Right atrium auricular region (tissue), 2 donors: ENCODE data around the gene EPS8L1. TPM values are rescaled to one million over a fixed set of nuclear protein-coding genes. Genes with fewer than 3 reads are reported as not detected.
"Not testable (repeated sequence)": the region's sequence is repeated elsewhere in the genome, so short reads cannot be mapped to it uniquely, and the experiment has no call there.

Source experiments
- DNase-seq: peaks from one replicate; pipeline ENCODE4 v3.0.0-alpha.2; 2019; ENCODE audit warnings: low spot score
- H3K27ac ChIP-seq, 2 donors: fragments of 200-600 bp; sonication (generic); 1 replicate in 1 of 2; 2 replicates in 1 of 2; pipeline ENCODE4 v1.5.1; 2016 to 2019
- H3K27me3 ChIP-seq, 2 donors: fragments of 200-600 bp; sonication (generic); one replicate each; pipeline versions ENCODE4 v1.5.1 to v1.6.0; 2017 to 2019
- H3K36me3 ChIP-seq: fragments of 200-600 bp; sonication (generic); one replicate; pipeline ENCODE4 v1.5.1; 2016
- H3K4me1 ChIP-seq, 2 donors: fragments of 200-600 bp; sonication (generic); one replicate each; pipeline versions ENCODE4 v1.5.1 to v1.6.0; 2017 to 2019
- H3K4me3 ChIP-seq, 2 donors: fragments of 200-600 bp; sonication (generic); 1 replicate in 1 of 2; 2 replicates in 1 of 2; pipeline ENCODE4 v1.5.1; 2017 to 2019; ENCODE audit warnings: mild to moderate bottlenecking in 1 of 2, moderate library complexity in 1 of 2
- H3K9me3 ChIP-seq, 2 donors: fragments of 200-600 bp; sonication (generic); one replicate each; pipeline ENCODE4 v1.5.1; 2019
- total RNA-seq, 2 donors: library from RNA; depleted of rRNA; stranded (reverse); fragments of >200 nt; gene quantifications; one replicate each; pipeline ENCODE4 v1.1.0, GENCODE V29; 2016
- TF ChIP-seq, protein P1 (sequence below), 2 donors: fragments of 200-600 bp; sonication (generic); IDR thresholded peaks; one replicate each; pipeline ENCODE4 v1.5.1; 2019; ENCODE audit warnings: antibody characterized with exemption in 2 of 2

EPS8L1 gene
- total RNA-seq, 2 donors from 2014 or later: 6.7 to 13.8 TPM

DNA sequence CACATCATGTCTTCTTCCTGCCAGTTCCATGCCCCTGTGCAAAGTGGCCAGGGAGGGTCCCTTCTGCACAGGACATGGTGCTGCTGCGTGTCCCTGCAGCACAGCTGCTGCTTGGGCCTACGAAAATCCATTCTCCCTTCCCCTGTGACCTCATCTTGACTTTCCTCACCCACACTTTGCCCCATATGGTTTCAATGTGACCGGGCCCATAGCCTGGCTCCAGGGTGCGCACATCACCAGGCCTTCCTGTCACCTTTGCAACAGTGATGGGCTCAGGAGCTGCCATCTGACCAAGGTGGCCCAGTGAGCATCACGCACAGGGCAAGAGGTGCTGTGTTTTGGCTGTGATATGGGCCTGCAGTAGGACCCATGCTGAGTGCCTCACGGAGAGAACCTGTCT, 30.9 kb downstream of the EPS8L1 start:
- Histone ChIP-seq H3K9me3 (peaks cover 0 to 8% of the 10 kb centered on the region in 2 donors), H3K36me3 (peaks cover 48% of the 10 kb centered on the region), H3K27ac (no peak overlapping the region), H3K4me3 (no peak overlapping the region), H3K27me3 (no peaks in the 10 kb centered on the region), H3K4me1 (peaks cover 0 to 4% of the 10 kb centered on the region in 2 donors)
- DNase-seq: no peak
- TF ChIP-seq, protein P1, sequence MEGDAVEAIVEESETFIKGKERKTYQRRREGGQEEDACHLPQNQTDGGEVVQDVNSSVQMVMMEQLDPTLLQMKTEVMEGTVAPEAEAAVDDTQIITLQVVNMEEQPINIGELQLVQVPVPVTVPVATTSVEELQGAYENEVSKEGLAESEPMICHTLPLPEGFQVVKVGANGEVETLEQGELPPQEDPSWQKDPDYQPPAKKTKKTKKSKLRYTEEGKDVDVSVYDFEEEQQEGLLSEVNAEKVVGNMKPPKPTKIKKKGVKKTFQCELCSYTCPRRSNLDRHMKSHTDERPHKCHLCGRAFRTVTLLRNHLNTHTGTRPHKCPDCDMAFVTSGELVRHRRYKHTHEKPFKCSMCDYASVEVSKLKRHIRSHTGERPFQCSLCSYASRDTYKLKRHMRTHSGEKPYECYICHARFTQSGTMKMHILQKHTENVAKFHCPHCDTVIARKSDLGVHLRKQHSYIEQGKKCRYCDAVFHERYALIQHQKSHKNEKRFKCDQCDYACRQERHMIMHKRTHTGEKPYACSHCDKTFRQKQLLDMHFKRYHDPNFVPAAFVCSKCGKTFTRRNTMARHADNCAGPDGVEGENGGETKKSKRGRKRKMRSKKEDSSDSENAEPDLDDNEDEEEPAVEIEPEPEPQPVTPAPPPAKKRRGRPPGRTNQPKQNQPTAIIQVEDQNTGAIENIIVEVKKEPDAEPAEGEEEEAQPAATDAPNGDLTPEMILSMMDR (IDR thresholded peaks at IDR 0.05): no peak

DNA sequence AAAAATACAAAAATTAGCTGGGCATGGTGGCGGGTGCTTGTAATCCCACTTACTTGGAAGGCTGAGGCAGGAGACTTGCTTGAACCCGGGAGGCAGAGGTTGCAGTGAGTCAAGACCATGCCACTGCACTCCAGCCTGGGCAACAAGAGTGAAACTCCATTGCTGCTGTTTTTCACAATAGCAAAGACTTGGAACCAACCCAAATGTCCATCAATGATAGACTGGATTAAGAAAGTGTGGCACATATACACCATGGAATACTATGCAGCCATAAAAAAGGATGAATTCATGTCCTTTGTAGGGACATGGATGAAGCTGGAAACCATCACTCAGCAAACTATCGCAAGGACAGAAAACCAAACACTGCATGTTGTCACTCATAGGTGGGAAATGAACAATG, 31.6 kb downstream of the EPS8L1 start:
- H3K4me3 ChIP-seq, H3K9me3 ChIP-seq, H3K27me3 ChIP-seq, H3K27ac ChIP-seq, DNase-seq: not testable (repeated sequence)
- H3K4me1 ChIP-seq: peaks cover 0 to 10% of the 10 kb centered on the region in 2 donors
- peaks cover 47% of the 10 kb centered on the region for H3K36me3 ChIP-seq

DNA sequence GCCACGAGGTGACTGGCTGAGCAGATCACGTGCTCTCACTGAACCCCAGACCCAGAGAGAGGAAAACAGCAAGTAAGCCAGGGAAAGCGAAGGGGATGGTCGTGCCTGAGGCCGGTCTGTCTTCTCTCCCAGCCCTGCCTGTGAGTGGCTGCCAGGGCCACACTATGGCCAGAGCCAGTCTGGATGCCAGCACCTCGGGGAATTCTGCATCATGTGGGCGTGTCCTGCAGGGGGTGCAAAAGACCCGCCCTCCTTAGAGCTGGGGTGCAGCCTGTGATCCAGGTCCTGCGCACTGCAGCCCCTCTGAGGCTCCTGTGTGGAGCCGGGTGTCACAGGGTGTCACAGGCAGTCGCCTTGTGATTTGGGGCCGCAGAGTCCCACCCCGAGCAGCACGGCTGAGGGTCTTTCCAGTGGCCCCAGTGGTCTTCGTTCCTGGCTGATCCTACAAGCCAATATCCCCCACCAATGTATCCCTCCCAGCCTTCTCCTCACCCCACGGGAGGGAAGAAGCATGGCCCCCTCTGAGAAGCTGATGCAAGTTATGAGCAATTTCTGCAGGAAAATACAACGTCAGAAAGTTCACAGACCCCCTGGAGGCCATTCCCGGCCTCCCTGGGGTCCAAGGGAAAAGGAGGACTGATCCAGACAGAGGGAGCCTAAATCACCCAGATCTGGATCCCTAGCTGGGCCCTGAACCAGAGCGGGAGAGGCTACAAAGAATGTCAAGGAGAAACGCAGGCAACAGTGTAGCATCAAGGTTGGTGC, 34.0 kb downstream of the EPS8L1 start:
- H3K27me3 ChIP-seq: no peaks in the 10 kb centered on the region
- H3K36me3 ChIP-seq: peaks cover 37% of the 10 kb centered on the region
- H3K27ac ChIP-seq: no peak overlapping the region
- no peaks in the 10 kb centered on the region for H3K9me3 ChIP-seq
- TF ChIP-seq, protein P1 (IDR thresholded peaks at IDR 0.05): no peak
- peaks cover 0 to 35% of the 10 kb centered on the region in 2 donors for H3K4me1 ChIP-seq
- DNase-seq: no peak
- H3K4me3 ChIP-seq: no peak overlapping the region

DNA sequence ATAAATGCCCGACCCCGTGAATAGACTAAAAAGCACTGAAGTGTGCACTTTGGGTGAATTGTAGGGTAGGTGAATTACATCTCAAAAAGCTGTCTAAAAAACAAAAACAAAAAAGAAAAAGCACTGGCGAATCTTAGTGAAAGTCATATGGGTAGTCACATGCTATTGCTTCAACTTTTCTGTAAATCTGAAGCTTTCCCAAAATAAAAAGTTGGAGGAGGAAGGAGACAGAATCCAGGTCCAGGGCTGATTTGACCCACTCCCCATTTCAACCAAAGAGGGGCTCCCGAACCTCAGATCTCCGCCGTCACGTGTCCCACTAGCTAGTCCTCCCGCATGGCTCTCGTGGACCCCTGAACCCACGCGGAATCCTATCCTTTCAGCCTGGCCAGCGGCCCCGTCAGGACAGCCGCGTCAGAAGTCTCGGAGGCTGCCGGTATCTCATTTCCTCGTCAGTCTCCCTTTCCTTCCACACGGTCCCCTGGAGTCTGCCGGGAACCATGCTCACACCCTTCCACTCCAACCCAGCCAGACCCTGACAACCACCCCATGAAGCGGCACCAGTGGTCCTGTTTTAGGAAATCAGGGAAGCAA, 35.7 kb downstream of the EPS8L1 start:
- peak overlapping the region; percentile 96 to 97 for H3K27ac ChIP-seq
- H3K9me3 ChIP-seq: no peaks in the 10 kb centered on the region
- DNase-seq: no peak
- peaks cover 0 to 50% of the 10 kb centered on the region in 2 donors for H3K4me1 ChIP-seq
- peaks cover 37% of the 10 kb centered on the region for H3K36me3 ChIP-seq
- no peak overlapping the region for H3K4me3 ChIP-seq
- TF ChIP-seq, protein P1 (IDR thresholded peaks at IDR 0.05): no peak
- H3K27me3 ChIP-seq: no peaks in the 10 kb centered on the region

DNA sequence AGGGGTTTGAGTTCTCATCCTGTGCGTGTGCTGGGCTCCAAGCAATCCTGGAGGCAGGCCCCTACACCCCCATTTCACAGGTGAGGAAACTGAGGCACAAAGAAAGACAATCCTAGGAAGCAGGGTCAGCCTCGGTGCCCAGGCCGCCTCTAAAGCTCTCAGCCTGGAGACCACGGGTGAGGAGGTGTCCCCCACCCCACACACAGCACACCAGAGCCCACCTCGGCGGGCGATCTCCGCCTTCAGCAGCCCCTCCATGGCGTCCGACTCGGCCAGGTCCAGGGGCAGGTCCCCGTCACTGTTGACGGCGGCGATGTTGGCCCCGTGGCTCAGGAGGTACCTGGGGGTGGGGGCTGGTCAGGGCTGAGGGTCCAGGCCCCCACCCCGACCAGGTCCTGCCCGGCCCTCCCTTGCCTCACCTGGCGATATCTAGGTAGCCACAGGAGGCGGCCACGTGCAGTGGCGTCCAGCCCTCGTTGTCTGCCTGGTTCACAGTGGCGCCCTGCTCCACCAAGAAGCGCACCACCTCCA, 36.6 kb downstream of the EPS8L1 start:
- Histone ChIP-seq H3K36me3 (peaks cover 29% of the 10 kb centered on the region), H3K27ac (peak overlapping the region; percentile 96 to 97), H3K4me3 (no peak overlapping the region), H3K27me3 (no peaks in the 10 kb centered on the region), H3K9me3 (no peaks in the 10 kb centered on the region), H3K4me1 (peaks cover 0 to 53% of the 10 kb centered on the region in 2 donors)
- no peak for DNase-seq
- TF ChIP-seq, protein P1 (IDR thresholded peaks at IDR 0.05): no peak
